ENCODE data around the gene PPP6R3. TPM values are rescaled to one million over a fixed set of nuclear protein-coding genes. Genes with fewer than 3 reads are reported as not detected.
A peak's percentile ranks its signal among the peaks of the same experiment; 100 is the strongest.

PPP6R3 gene
- total and polyA plus RNA-seq, 2 of the 13 experiments (the other 11 are each of a cell fraction or from before 2014, with no cell fraction given), result 41.2 to 83.4 TPM

GRCh38 chr11:68532727-68533369 lies 72.3 kb downstream of the PPP6R3 start (continued):
- TF ChIP-seq MNT (IDR thresholded peaks at IDR 0.05), result no peak
- 0 out of 2 replicates have a peak, but pooled peaks have one; percentile 49 for TF ChIP-seq ZNF317 (CRISPR knock-in tag; IDR thresholded peaks at IDR 0.05)
- 0 out of 2 replicates have a peak, but pooled peaks have one; percentile 11 for TF ChIP-seq MAFF (IDR thresholded peaks at IDR 0.05; ENCODE audit: low read depth, low read length)
- TF ChIP-seq ZNF710 (CRISPR knock-in tag; IDR thresholded peaks at IDR 0.05; ENCODE audit: borderline replicate concordance), result no peak
- no peak for TF ChIP-seq LRRFIP1 (CRISPR knock-in tag; conservative IDR thresholded peaks at IDR 0.05)
- peak; percentile 79 for TF ChIP-seq BHLHE40 (IDR thresholded peaks at IDR 0.05; ENCODE audit: low read length)
- peak; percentile 79 for TF ChIP-seq PAXIP1 (CRISPR knock-in tag; conservative IDR thresholded peaks at IDR 0.05)
- no peak for TF ChIP-seq SNAPC4 (CRISPR knock-in tag; IDR thresholded peaks at IDR 0.05)
- TF ChIP-seq RARA (CRISPR knock-in tag; IDR thresholded peaks at IDR 0.05), result 0 out of 2 replicates have a peak, but pooled peaks have one; percentile 14
- peak; percentile 65; the same call in 1 of the 2 replicates for TF ChIP-seq ZNF12 (CRISPR knock-in tag; IDR thresholded peaks at IDR 0.05)
- no peak for TF ChIP-seq ZNF552 (CRISPR knock-in tag; IDR thresholded peaks at IDR 0.05; ENCODE audit: borderline replicate concordance)
